GM12872 (cell line): ENCODE measurements around the gene SLCO2A1.

Experiments used
- TF ChIP-seq, protein P1 (sequence below): IDR thresholded peaks from 3 replicates; pipeline ENCODE4 v1.5.1; 2011; ENCODE audit warnings: low read depth, mild to moderate bottlenecking, low read length, moderate library complexity; ENCODE audit not compliant: insufficient read depth

The SLCO2A1 gene

GRCh38 chr3:133933097-133934024, 96.4 kb downstream of the SLCO2A1 start:
- TF ChIP-seq, protein P1, sequence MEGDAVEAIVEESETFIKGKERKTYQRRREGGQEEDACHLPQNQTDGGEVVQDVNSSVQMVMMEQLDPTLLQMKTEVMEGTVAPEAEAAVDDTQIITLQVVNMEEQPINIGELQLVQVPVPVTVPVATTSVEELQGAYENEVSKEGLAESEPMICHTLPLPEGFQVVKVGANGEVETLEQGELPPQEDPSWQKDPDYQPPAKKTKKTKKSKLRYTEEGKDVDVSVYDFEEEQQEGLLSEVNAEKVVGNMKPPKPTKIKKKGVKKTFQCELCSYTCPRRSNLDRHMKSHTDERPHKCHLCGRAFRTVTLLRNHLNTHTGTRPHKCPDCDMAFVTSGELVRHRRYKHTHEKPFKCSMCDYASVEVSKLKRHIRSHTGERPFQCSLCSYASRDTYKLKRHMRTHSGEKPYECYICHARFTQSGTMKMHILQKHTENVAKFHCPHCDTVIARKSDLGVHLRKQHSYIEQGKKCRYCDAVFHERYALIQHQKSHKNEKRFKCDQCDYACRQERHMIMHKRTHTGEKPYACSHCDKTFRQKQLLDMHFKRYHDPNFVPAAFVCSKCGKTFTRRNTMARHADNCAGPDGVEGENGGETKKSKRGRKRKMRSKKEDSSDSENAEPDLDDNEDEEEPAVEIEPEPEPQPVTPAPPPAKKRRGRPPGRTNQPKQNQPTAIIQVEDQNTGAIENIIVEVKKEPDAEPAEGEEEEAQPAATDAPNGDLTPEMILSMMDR = no peak

GRCh38 chr3:133932009-133932408, 97.7 kb downstream of the SLCO2A1 start:
- TF ChIP-seq, protein P1 = no peak

DNA sequence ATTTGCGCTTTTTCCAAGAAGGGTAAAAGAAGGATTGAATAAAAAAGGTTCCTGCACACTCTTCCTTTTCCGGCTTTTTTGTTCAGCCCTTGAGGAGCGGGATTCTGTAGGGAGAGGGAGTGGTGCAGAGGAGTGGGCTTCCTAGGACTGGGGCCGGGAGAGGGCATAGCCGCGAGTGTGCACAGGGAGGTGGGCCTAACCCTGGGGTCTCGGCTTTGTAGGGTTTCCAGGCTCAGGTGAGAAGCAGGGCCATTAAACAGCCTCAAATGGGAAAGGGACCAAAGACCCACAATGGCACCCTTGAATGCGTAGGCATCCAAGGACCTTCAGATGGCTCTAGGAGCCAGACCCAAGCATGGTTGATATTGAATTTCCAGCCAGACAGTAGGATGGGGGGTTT, 98.6 kb downstream of the SLCO2A1 start:
- TF ChIP-seq, protein P1 = no peak

DNA sequence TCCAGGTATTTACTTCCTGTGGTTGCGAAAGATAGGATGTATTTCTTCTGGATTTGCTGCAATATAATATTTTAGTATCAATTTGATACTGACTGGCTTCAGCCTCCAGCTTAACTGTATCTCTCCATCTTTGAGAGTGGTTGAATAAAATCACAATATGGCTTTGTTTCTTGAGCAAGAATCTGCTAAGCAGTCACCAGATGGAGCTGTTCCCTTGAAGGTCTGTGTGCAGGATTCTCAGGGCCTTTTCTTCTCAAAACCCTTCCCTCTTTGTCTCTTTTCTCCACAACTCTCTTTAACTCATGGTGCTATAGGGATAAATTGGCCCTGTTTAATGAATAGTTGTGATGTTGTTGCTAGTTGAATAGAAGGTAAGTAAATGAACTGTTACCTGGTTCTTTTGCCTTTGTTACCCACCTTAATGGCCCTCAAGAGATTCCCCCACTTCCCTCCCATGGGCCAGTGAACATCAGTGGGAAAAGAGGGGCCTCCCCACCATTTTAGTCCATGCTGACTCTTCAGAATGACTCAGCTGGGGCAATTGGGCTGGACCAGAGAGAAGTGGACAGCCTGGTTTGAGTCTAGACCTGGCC, 99.3 kb downstream of the SLCO2A1 start:
- TF ChIP-seq, protein P1 = peak; percentile 56

DNA sequence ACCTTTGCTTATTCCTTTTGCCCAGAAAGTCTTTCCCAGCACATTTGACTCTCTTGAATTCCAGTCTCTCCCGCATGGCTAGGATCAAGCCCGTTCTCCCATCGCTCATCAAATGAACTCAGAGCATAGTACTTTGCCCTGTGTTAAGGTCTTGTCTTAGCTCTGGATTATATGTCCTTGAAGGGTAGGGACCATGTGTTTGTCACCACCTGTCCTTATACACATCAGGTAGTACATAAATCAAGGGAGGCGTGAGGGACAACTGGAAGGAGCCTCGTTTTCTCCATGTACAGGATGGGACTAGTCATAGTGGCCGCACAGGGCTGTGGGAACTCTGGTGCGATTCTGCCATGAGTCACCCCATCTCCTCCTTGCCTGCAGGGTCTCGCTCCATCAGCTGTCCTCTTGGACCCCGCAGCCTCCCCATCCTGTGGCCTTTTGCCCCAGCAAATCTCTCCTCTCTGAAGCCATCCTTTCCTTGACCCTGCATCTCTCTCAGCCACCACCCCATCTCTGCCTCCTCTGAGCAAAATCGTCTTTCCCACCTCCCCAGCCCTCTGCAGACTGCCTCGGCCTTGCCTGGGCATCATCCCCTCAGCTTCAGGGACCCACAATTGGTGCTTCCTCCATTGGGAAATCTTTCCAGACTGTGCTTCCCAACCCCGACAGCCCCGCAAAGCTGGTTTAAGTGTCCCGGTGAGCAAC, 100.7 kb downstream of the SLCO2A1 start:
- TF ChIP-seq, protein P1 = no peak

DNA sequence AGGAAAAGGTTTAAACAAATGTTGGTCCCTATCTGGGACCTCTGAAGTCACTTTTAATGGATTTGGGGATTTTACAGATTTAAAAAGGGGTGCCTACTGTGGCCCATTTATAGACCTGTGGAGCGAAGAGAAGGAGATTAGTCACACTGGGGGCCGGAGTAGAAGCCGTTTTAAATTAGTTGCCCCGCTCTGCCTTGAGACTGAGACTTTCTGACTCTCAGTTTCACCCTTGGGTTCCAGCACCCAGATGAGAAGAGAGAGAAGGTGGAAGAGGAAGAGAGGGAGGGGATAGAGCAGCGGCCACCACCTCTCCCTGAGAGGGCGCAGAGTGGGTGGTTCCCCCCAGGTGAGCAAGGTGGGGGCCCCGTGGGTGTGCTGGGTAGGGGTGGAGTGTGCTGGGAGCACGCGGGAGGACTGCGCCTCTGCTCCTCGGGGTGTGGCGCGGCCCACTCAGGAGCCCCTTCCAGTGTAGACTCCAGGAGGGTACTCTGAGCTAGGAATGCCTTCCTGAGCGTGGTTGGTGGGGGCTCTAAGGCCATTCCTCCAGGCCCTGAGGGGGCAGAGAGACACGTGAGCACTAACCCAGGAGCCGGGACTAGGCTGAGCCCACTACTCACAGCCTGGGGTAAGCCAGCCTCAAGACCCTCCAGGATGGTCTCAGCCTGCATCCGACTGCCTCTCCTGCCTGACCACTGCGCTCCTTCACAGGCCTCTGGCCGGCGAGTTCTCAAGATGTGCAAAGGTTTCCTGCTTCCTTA, 101.4 kb downstream of the SLCO2A1 start:
- TF ChIP-seq, protein P1 = no peak
